Liver (tissue), 9 donors: ENCODE results near the gene HSPG2. TPM values are rescaled to one million over a fixed set of nuclear protein-coding genes. Genes with fewer than 3 reads are reported as not detected.

Experiments used
- DNase-seq: peaks from one replicate; pipeline ENCODE4 v3.0.0-alpha.2; 2017; ENCODE audit warnings: low spot score
- H3K27ac ChIP-seq, 2 donors: one replicate each; pipeline ENCODE4 v1.7.0; 2013; ENCODE audit warnings: inconsistent platforms in 2 of 2, low read length in 2 of 2, control low read depth in 1 of 2, low read depth in 1 of 2, mild to moderate bottlenecking in 1 of 2
- H3K27me3 ChIP-seq, 4 donors: one replicate each; pipeline versions ENCODE4 v1.6.1 to v1.7.0; 2013; ENCODE audit warnings: low read length in 3 of 4, inconsistent platforms in 1 of 4, mild to moderate bottlenecking in 1 of 4, moderate library complexity in 1 of 4; ENCODE audit not compliant: control insufficient read depth in 4 of 4, insufficient read depth in 4 of 4
- H3K36me3 ChIP-seq, 4 donors: one replicate each; pipeline versions ENCODE4 v1.6.1 to v1.7.0; 2013; ENCODE audit warnings: low read length in 3 of 4, mild to moderate bottlenecking in 3 of 4, low read depth in 1 of 4, moderate library complexity in 1 of 4; ENCODE audit not compliant: control insufficient read depth in 4 of 4, insufficient read depth in 3 of 4
- H3K4me1 ChIP-seq, 4 donors: one replicate each; pipeline versions ENCODE4 v1.6.1 to v1.7.0; 2013; ENCODE audit warnings: low read length in 3 of 4, mild to moderate bottlenecking in 3 of 4, moderate library complexity in 1 of 4; ENCODE audit not compliant: control insufficient read depth in 4 of 4, insufficient read depth in 4 of 4
- H3K4me3 ChIP-seq, 3 donors: one replicate each; pipeline versions ENCODE4 v1.6.1 to v1.7.0; 2013; ENCODE audit warnings: low read length in 3 of 3, control low read depth in 1 of 3, low read depth in 1 of 3, mild to moderate bottlenecking in 1 of 3
- H3K9ac ChIP-seq, 2 donors: one replicate each; pipeline ENCODE4 v1.7.0; 2013; ENCODE audit warnings: low read length in 2 of 2, mild to moderate bottlenecking in 2 of 2, moderate library complexity in 2 of 2, control low read depth in 1 of 2, low read depth in 1 of 2
- H3K9me3 ChIP-seq, 4 donors: one replicate each; pipeline versions ENCODE4 v1.6.1 to v1.7.0; 2013; ENCODE audit warnings: low read length in 3 of 4; ENCODE audit not compliant: control insufficient read depth in 4 of 4
- ATF3 ChIP-seq: IDR thresholded peaks from 2 replicates; pipeline ENCODE4 v1.6.1; 2016; ENCODE audit warnings: antibody characterized with exemption
- CTCF ChIP-seq: fragments of 150-350 bp; IDR thresholded peaks from 2 replicates; pipeline ENCODE4 v1.5.1; 2017; ENCODE audit warnings: improper control_type of control experiment, low read depth, low read length; ENCODE audit not compliant: missing input control
- EGR1 ChIP-seq, 2 donors: IDR thresholded peaks; 2 replicates each; pipeline ENCODE4 v1.6.1; 2016 to 2018; ENCODE audit warnings: antibody characterized with exemption in 2 of 2, low read depth in 2 of 2
- FOXA1 ChIP-seq: IDR thresholded peaks from 2 replicates; pipeline ENCODE4 v1.6.1; 2016; ENCODE audit warnings: antibody characterized with exemption
- HNF4A ChIP-seq, 2 donors: conservative IDR thresholded peaks; 2 replicates each; pipeline ENCODE4 v1.6.1; 2016; ENCODE audit warnings: antibody characterized with exemption in 2 of 2, mild to moderate bottlenecking in 2 of 2
- HNF4G ChIP-seq: IDR thresholded peaks from 2 replicates; pipeline ENCODE4 v1.6.1; 2016; ENCODE audit warnings: antibody characterized with exemption
- JUND ChIP-seq, 2 donors: IDR thresholded peaks; 2 replicates each; pipeline ENCODE4 v1.6.1; 2016; ENCODE audit warnings: antibody characterized with exemption in 2 of 2
- RAD21 ChIP-seq, 2 donors: IDR thresholded peaks; 2 replicates each; pipeline ENCODE4 v1.6.1; 2016; ENCODE audit warnings: antibody characterized with exemption in 2 of 2, mild to moderate bottlenecking in 2 of 2
- REST ChIP-seq: IDR thresholded peaks from 2 replicates; pipeline ENCODE4 v1.6.1; 2016; ENCODE audit warnings: antibody characterized with exemption, mild to moderate bottlenecking
- RXRA ChIP-seq, 2 donors: IDR thresholded peaks; 2 replicates each; pipeline ENCODE4 v1.6.1; 2017 to 2018; ENCODE audit warnings: antibody characterized with exemption in 2 of 2, mild to moderate bottlenecking in 1 of 2
- SP1 ChIP-seq: IDR thresholded peaks from 2 replicates; pipeline ENCODE4 v1.6.1; 2018; ENCODE audit warnings: antibody characterized with exemption, mild to moderate bottlenecking
- TAF1 ChIP-seq: conservative IDR thresholded peaks from 2 replicates; pipeline ENCODE4 v1.6.1; 2016; ENCODE audit warnings: antibody characterized with exemption, mild to moderate bottlenecking
- YY1 ChIP-seq: IDR thresholded peaks from 2 replicates; pipeline ENCODE4 v1.6.1; 2016; ENCODE audit warnings: antibody characterized with exemption, mild to moderate bottlenecking
- WGBS: extraction: QIAGEN DNeasy Blood & Tissue Kit; methylation state at CpG from one replicate; pipeline ENCODE4 v1.1.7; 2013; 5-methylcytosine and 5-hydroxymethylcytosine counted together
- polyA plus RNA-seq, 2 donors: library from polyadenylated mRNA; stranded (reverse) in 1 of 2; unstranded in 1 of 2; fragments of 200-250 nt in 1 of 2; fragments of >200 nt in 1 of 2; fragmentation: Nextera tagmentation in 1 of 2; extraction: Ambion mirVana in 1 of 2; gene quantifications; one replicate each; pipeline versions ENCODE4 v1.2.1 to v1.2.3, GENCODE V29; 2013 to 2015
- total RNA-seq, 2 donors: library from RNA; depleted of rRNA; stranded (reverse); fragments of >200 nt; gene quantifications; one replicate each; pipeline ENCODE4 v1.2.3, GENCODE V29; 2014
- donor health status: healthy.
- donor health status: healthy.
- donor health status: healthy.
- donor health status: healthy.
- donor health status: healthy.

The HSPG2 gene
- total and polyA plus RNA-seq, 4 donors, result 5.6 to 43.9 (median 23.9) TPM

GRCh38 chr1:21914450-21914849 is 22.7 kb downstream of the HSPG2 start (continued):
- TF ChIP-seq REST (no peak), RXRA (IDR thresholded peaks at IDR 0.05) (no peak), YY1 (no peak), EGR1 (IDR thresholded peaks at IDR 0.05; ENCODE audit: low read depth in 2 of 2) (no peak), ATF3 (no peak), HNF4G (no peak), JUND (IDR thresholded peaks at IDR 0.05) (no peak), RAD21 (IDR thresholded peaks at IDR 0.05) (no peak)

GRCh38 chr1:21913763-21914162 is 23.3 kb downstream of the HSPG2 start:
- 79% methylated on average over 5 of the region's 5 CpGs for WGBS
- Histone ChIP-seq H3K4me3 (no peak overlapping the region), H3K9me3 (no peaks in the 10 kb centered on the region), H3K36me3 (no peaks in the 10 kb centered on the region), H3K27me3 (no peaks in the 10 kb centered on the region), H3K9ac (no peak overlapping the region), H3K27ac (peak overlapping the region in 1 of 2 donors; percentile 23), H3K4me1 (peaks cover 2 to 6% (median 3%) of the 10 kb centered on the region in 4 donors)
- DNase-seq, result no peak
- TF ChIP-seq HNF4A (conservative IDR thresholded peaks at IDR 0.05) (no peak), EGR1 (IDR thresholded peaks at IDR 0.05; ENCODE audit: low read depth in 2 of 2) (no peak), JUND (IDR thresholded peaks at IDR 0.05) (no peak), RXRA (IDR thresholded peaks at IDR 0.05) (no peak), ATF3 (no peak), REST (no peak), YY1 (no peak), FOXA1 (no peak), CTCF (no peak), HNF4G (no peak), SP1 (no peak), TAF1 (no peak)
